Stomach (tissue), 9 donors: ENCODE results near the gene KIRREL3. TPM values are rescaled to one million over a fixed set of nuclear protein-coding genes. Genes with fewer than 3 reads are reported as not detected.

Experiments
- DNase-seq, 2 donors: peaks; one replicate each; pipeline versions ENCODE4 v3.0.0 to v3.0.0-alpha.2; 2013 to 2019
- H3K27ac ChIP-seq, 5 donors: fragments of 200-600 bp in 4 of 5; sonication (generic) in 4 of 5; one replicate each; pipeline ENCODE4 v1.5.1; 2013 to 2019; ENCODE audit warnings: mild to moderate bottlenecking in 1 of 5, moderate library complexity in 1 of 5
- H3K27me3 ChIP-seq, 3 donors: fragments of 200-600 bp; sonication (generic); one replicate each; pipeline ENCODE4 v1.5.1; 2017 to 2019; ENCODE audit warnings: mixed run types in 1 of 3
- H3K36me3 ChIP-seq, 4 donors: fragments of 200-600 bp; sonication (generic); 1 replicate in 3 of 4; 2 replicates in 1 of 4; pipeline ENCODE4 v1.5.1; 2016 to 2019
- H3K4me1 ChIP-seq, 4 donors: fragments of 200-600 bp; sonication (generic); one replicate each; pipeline ENCODE4 v1.5.1; 2016 to 2019
- H3K4me3 ChIP-seq, 4 donors: fragments of 200-600 bp; sonication (generic) in 3 of 4; one replicate each; pipeline ENCODE4 v1.5.1; 2016 to 2019; ENCODE audit warnings: mild to moderate bottlenecking in 1 of 4
- H3K9me3 ChIP-seq, 4 donors: fragments of 200-600 bp; sonication (generic); one replicate each; pipeline ENCODE4 v1.5.1; 2016 to 2019
- EP300 ChIP-seq: sonication (generic); formaldehyde crosslinking; IDR thresholded peaks from one replicate; pipeline ENCODE4 v1.6.1; 2017; ENCODE audit warnings: antibody characterized with exemption
- POLR2A ChIP-seq, 4 donors: fragments of 450-650 bp; IDR thresholded peaks; one replicate each; pipeline ENCODE4 v1.6.1; 2016; ENCODE audit warnings: antibody characterized with exemption in 4 of 4, control low read depth in 2 of 4, mild to moderate bottlenecking in 1 of 4, moderate library complexity in 1 of 4
- POLR2AphosphoS5 ChIP-seq, 3 donors: sonication (generic); formaldehyde crosslinking; IDR thresholded peaks; one replicate each; pipeline ENCODE4 v1.6.1; 2016; ENCODE audit warnings: antibody characterized with exemption in 3 of 3
- WGBS, 5 donors: extraction: QIAGEN DNeasy Blood & Tissue Kit in 3 of 5; methylation state at CpG; one replicate each; pipeline versions ENCODE4 v1.1.5 to v1.1.7; 2013 to 2018; 5-methylcytosine and 5-hydroxymethylcytosine counted together
- intact Hi-C: fragments of 100-400 bp; cut with DNase I; formaldehyde crosslinking; loops from one replicate; pipeline ENCODE4 v1.15.1; 2023; ENCODE audit warnings: low total_unique reads
- polyA plus RNA-seq, 3 donors: library from polyadenylated mRNA; stranded (reverse); fragments of 200-250 nt; gene quantifications; one replicate each; pipeline ENCODE4 v1.2.3, GENCODE V29; 2013
- total RNA-seq, 5 donors: library from RNA; depleted of rRNA; stranded (reverse); fragments of >200 nt; gene quantifications; one replicate each; pipeline versions ENCODE4 v1.1.0 to v1.2.3, GENCODE V29; 2014 to 2016
- TF ChIP-seq, protein P1 (sequence below), 7 experiments: fragments of 450-650 bp in 4 of 7; fragments of 200-600 bp in 3 of 7; sonication (generic) in 3 of 7; IDR thresholded peaks; one replicate each; pipeline ENCODE4 v1.5.1; 2016 to 2019; ENCODE audit warnings: antibody characterized with exemption in 7 of 7, control low read depth in 2 of 7, mild to moderate bottlenecking in 1 of 7
- donor health status: healthy with polysubstance abuse.
- donor health status: Bipolar disorder and iron deficiency.
- donor health status: healthy.

KIRREL3 gene
- total and polyA plus RNA-seq, 8 donors = 0.10 to 1.7 (median 0.38) TPM; not detected in 4

GRCh38 chr11:126431401-126432064 lies 569.0 kb downstream of the KIRREL3 start:
- DNase-seq = peak in 1 of 2 donors; percentile 38
- Histone ChIP-seq H3K4me3 (no peak overlapping the region), H3K27me3 (no peaks in the 10 kb centered on the region), H3K27ac (peak overlapping the region in 4 of 5 donors; percentile 59 to 67 (median 64)), H3K36me3 (no peaks in the 10 kb centered on the region), H3K9me3 (no peaks in the 10 kb centered on the region), H3K4me1 (peaks cover 0 to 19% (median 9%) of the 10 kb centered on the region in 4 donors)
- intact Hi-C loops = loop anchor here (10.0 kb wide), 1 partner anchor 913 kb away; no protein-coding TSS in a partner anchor
- 73 to 79% (median 79%) methylated on average over 20 to 23 of the region's 23 CpGs for WGBS, 5 donors
- no peak for TF ChIP-seq EP300
- no peak for TF ChIP-seq POLR2A (IDR thresholded peaks at IDR 0.05)
- TF ChIP-seq, protein P1, sequence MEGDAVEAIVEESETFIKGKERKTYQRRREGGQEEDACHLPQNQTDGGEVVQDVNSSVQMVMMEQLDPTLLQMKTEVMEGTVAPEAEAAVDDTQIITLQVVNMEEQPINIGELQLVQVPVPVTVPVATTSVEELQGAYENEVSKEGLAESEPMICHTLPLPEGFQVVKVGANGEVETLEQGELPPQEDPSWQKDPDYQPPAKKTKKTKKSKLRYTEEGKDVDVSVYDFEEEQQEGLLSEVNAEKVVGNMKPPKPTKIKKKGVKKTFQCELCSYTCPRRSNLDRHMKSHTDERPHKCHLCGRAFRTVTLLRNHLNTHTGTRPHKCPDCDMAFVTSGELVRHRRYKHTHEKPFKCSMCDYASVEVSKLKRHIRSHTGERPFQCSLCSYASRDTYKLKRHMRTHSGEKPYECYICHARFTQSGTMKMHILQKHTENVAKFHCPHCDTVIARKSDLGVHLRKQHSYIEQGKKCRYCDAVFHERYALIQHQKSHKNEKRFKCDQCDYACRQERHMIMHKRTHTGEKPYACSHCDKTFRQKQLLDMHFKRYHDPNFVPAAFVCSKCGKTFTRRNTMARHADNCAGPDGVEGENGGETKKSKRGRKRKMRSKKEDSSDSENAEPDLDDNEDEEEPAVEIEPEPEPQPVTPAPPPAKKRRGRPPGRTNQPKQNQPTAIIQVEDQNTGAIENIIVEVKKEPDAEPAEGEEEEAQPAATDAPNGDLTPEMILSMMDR (IDR thresholded peaks at IDR 0.05) = no peak
- TF ChIP-seq POLR2AphosphoS5 (IDR thresholded peaks at IDR 0.05) = no peak

DNA sequence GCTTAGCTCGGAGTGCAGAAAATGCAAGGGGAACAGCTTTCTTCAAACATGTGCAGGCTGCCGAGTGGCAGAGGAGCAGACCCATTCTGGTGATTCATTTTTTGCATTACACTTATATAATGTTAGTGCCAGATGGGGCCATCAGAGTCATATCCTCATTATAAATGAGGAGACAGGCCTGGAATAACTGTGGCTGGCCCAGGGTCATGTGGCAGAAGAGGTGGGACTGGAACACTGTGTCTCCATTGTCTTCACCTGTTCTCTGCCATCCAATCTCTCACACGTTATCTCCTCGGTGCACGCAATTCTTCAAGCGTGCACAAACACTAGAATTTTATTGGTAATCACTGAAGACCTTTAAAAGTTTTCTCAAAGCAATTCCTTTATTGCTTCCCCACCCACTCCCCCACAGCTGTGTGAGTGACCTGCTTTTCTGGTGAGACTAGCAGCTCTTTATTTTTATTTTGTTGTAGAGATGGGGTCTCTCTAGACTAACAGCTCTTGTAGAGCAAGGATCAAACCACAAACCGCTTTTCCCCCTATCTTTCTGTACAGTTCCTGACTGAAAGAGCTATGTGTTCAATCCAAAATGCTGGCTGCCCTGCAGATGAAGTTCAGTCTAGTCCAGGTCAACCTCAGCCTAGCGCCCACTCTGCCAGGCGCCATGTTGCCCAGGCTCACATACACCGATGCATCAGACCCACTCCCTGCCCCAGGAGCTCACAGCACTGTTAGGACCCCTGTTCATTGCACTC lies 569.8 kb downstream of the KIRREL3 start:
- no peak for TF ChIP-seq POLR2AphosphoS5 (IDR thresholded peaks at IDR 0.05)
- TF ChIP-seq POLR2A (IDR thresholded peaks at IDR 0.05) = no peak
- no peak for TF ChIP-seq EP300
- TF ChIP-seq, protein P1 (IDR thresholded peaks at IDR 0.05) = no peak
- Histone ChIP-seq H3K36me3 (no peaks in the 10 kb centered on the region), H3K9me3 (no peaks in the 10 kb centered on the region), H3K27ac (peak overlapping the region in 4 of 5 donors; percentile 47 to 67 (median 64)), H3K4me3 (no peak overlapping the region), H3K27me3 (no peaks in the 10 kb centered on the region), H3K4me1 (peaks cover 0 to 19% (median 9%) of the 10 kb centered on the region in 4 donors)
- intact Hi-C loops = loop anchor here (10.0 kb wide), 1 partner anchor 914 kb away; no protein-coding TSS in a partner anchor
- WGBS, 5 donors = 82 to 91% (median 84%) methylated on average over 10 of the region's 10 CpGs
- no peak for DNase-seq

DNA sequence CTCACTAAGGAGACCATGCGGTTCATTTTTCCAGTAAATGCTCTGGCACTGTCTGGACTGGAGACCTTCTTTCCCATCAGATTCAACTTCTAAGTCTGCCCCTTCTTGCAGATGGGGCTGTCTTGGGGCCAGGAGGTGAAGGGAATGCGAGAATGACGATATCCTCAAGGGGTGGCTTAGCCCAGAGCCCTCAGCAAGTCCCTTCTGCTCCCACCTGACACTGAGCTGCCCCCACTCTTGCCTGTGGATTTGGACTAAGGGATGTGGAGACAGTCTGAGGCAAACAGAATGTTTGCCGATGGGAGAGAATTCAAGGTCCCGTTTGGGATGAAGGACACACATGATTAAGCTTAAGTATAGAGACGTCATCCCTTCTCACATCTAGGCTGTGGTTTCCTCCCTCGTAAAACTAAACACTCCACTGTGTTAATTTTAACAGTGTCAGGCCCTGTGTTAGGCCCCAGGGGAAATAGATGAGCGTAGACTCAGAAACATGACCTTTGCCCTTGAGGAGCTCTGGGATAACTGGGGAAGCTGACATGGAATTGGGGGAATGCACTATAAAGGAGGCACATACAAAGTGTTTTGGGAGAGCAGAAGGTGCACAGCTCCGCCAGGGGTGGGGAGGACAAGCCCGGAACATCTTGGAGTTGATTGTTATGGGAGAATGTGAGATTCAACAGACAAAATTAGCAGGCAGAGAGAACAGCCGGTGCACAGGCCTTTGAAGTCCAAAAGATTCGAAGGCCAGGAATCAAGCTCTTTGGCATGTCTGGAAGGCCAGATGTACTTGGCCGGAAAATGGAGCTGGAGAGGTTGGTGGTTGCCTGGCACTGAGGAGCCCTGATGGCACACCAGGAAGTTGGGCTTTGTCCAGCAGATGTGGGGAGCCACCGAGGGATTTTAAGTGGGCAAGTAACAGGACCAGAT lies 573.5 kb downstream of the KIRREL3 start:
- Histone ChIP-seq H3K4me3 (no peak overlapping the region), H3K9me3 (no peaks in the 10 kb centered on the region), H3K4me1 (peaks cover 0 to 13% (median 6%) of the 10 kb centered on the region in 4 donors), H3K36me3 (no peaks in the 10 kb centered on the region), H3K27me3 (no peaks in the 10 kb centered on the region), H3K27ac (peak overlapping the region in 1 of 5 donors; percentile 38)
- 72 to 81% (median 79%) methylated on average over 14 of the region's 14 CpGs for whole genome bisulfite sequencing, 5 donors
- TF ChIP-seq, protein P1 (IDR thresholded peaks at IDR 0.05) = no peak
- no peak for TF ChIP-seq POLR2AphosphoS5 (IDR thresholded peaks at IDR 0.05)
- TF ChIP-seq EP300 = no peak
- TF ChIP-seq POLR2A (IDR thresholded peaks at IDR 0.05) = no peak
- DNase-seq = no peak
- intact Hi-C loops = no loop called here

- TF ChIP-seq POLR2A (IDR thresholded peaks at IDR 0.05) (no peak), EP300 (no peak), POLR2AphosphoS5 (IDR thresholded peaks at IDR 0.05) (no peak)
- TF ChIP-seq, protein P1 (IDR thresholded peaks at IDR 0.05) = no peak
- Histone ChIP-seq H3K4me1 (peaks cover 4 to 13% (median 5%) of the 10 kb centered on the region in 4 donors), H3K36me3 (no peaks in the 10 kb centered on the region), H3K9me3 (no peaks in the 10 kb centered on the region), H3K4me3 (no peak overlapping the region), H3K27me3 (no peaks in the 10 kb centered on the region), H3K27ac (no peak overlapping the region)
- intact Hi-C loops = no loop called here
- 87 to 97% (median 90%) methylated on average over 3 of the region's 3 CpGs for WGBS, 5 donors
- DNase-seq = no peak
Observed at GRCh38 chr11:126426106-126426505, 574.5 kb downstream of the KIRREL3 start.
